CD4-positive, CD25-positive, alpha-beta regulatory T cell (primary cell): ENCODE data around the gene CDH12. TPM values are rescaled to one million over a fixed set of nuclear protein-coding genes. Genes with fewer than 3 reads are reported as not detected.

Experiments
- ATAC-seq, 2 donors: fragments of 150-1000 bp; cut with Tn5 transposase; one replicate each; pipeline ENCODE4 v1.10.0; 2021; ENCODE audit warnings: low read depth in 2 of 2, moderate number of reproducible peaks in 2 of 2, moderate library complexity in 1 of 2
- DNase-seq, 3 donors: peaks; one replicate each; pipeline versions ENCODE4 v3.0.0 to v3.0.0-alpha.2; 2012 to 2022; ENCODE audit warnings: mixed read lengths in 1 of 3
- H3K27ac ChIP-seq: one replicate; pipeline ENCODE4 v1.7.0; 2013; ENCODE audit warnings: mild to moderate bottlenecking, low read length; ENCODE audit not compliant: insufficient read depth, poor library complexity, severe bottlenecking
- H3K27me3 ChIP-seq: one replicate; pipeline ENCODE4 v1.7.0; 2013; ENCODE audit warnings: low read length; ENCODE audit not compliant: control insufficient read depth, insufficient read depth
- H3K36me3 ChIP-seq: one replicate; pipeline ENCODE4 v1.7.0; 2013; ENCODE audit warnings: mild to moderate bottlenecking, low read length, moderate library complexity; ENCODE audit not compliant: control insufficient read depth, insufficient read depth
- H3K4me1 ChIP-seq: 2 replicates; pipeline ENCODE4 v1.7.0; 2013; ENCODE audit warnings: mild to moderate bottlenecking, low read length; ENCODE audit not compliant: insufficient read depth, control insufficient read depth, poor library complexity, severe bottlenecking
- H3K4me3 ChIP-seq: one replicate; pipeline ENCODE4 v1.7.0; 2013; ENCODE audit warnings: low read depth, mild to moderate bottlenecking, low read length, moderate library complexity
- H3K9me3 ChIP-seq, 2 experiments: 1 replicate in 1 of 2; 2 replicates in 1 of 2; pipeline ENCODE4 v1.7.0; 2013; ENCODE audit warnings: low read length in 2 of 2, mild to moderate bottlenecking in 1 of 2, moderate library complexity in 1 of 2; ENCODE audit not compliant: control insufficient read depth in 2 of 2
- H3K27ac Mint-ChIP-seq, 3 donors: one replicate each; pipeline ENCODE4 v1.8.0; 2020 to 2022; ENCODE audit warnings: mild to moderate bottlenecking in 3 of 3, mixed read lengths in 3 of 3, moderate library complexity in 2 of 3
- H3K27me3 Mint-ChIP-seq: one replicate; pipeline ENCODE4 v1.8.0; 2022; ENCODE audit warnings: mild to moderate bottlenecking, mixed read lengths
- H3K36me3 Mint-ChIP-seq: one replicate; pipeline ENCODE4 v1.8.0; 2020; ENCODE audit warnings: mixed read lengths
- H3K4me1 Mint-ChIP-seq, 4 donors: one replicate each; pipeline ENCODE4 v1.8.0; 2020 to 2022; ENCODE audit warnings: mixed read lengths in 4 of 4, mild to moderate bottlenecking in 1 of 4
- H3K4me3 Mint-ChIP-seq, 4 donors: one replicate each; pipeline ENCODE4 v1.8.0; 2020 to 2022; ENCODE audit warnings: mild to moderate bottlenecking in 4 of 4, mixed read lengths in 4 of 4, moderate library complexity in 3 of 4
- H3K9me3 Mint-ChIP-seq, 7 donors: one replicate each; pipeline ENCODE4 v1.8.0; 2020 to 2022; ENCODE audit warnings: mixed read lengths in 7 of 7, mild to moderate bottlenecking in 3 of 7, moderate library complexity in 2 of 7
- polyA plus RNA-seq, 4 donors: library from polyadenylated mRNA; unstranded; fragments of 300-500 nt; fragmentation: Illumina TruSeq; gene quantifications; one replicate each; pipeline ENCODE4 v1.2.3, GENCODE V29; 2021
- total RNA-seq: library from RNA; stranded (reverse); gene quantifications from one replicate; pipeline ENCODE4 v1.2.3, GENCODE V29; 2022

Gene CDH12
- total and polyA plus RNA-seq, 5 donors from 2014 or later = not detected

DNA sequence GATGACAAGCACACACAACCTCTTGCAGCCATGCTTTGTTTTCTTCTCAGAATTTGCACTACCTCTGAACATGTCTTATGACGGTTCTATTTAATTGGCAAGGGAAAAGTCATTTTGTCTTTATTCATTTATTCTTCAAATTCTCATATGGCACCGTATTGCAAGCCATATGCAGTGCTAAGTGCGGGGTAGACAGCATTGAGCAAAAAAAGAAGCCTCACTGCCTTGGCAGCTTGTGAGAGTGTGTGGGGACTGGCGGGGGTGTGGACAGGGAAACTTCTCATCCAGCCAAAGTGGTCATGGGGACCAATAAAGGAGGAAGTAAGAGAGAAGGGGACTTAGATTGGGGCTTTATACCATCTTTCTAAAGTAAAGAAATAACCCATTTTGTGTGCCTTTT, 160.0 kb downstream of the CDH12 start:
- H3K27me3 Mint-ChIP-seq = no peaks in the 10 kb centered on the region
- DNase-seq (no peak), ATAC-seq (no peak)
- no peak overlapping the region for H3K27ac Mint-ChIP-seq
- Histone ChIP-seq H3K4me3 (no peak overlapping the region), H3K27ac (no peak overlapping the region), H3K4me1 (no peaks in the 10 kb centered on the region), H3K36me3 (no peaks in the 10 kb centered on the region), H3K27me3 (no peaks in the 10 kb centered on the region), H3K9me3 (peaks cover 0 to 3% of the 10 kb centered on the region in 2 experiments)
- peaks cover 1 to 16% (median 3%) of the 10 kb centered on the region in 7 donors for H3K9me3 Mint-ChIP-seq
- no peaks in the 10 kb centered on the region for H3K4me1 Mint-ChIP-seq
- H3K36me3 Mint-ChIP-seq = no peaks in the 10 kb centered on the region
- no peak overlapping the region for H3K4me3 Mint-ChIP-seq

DNA sequence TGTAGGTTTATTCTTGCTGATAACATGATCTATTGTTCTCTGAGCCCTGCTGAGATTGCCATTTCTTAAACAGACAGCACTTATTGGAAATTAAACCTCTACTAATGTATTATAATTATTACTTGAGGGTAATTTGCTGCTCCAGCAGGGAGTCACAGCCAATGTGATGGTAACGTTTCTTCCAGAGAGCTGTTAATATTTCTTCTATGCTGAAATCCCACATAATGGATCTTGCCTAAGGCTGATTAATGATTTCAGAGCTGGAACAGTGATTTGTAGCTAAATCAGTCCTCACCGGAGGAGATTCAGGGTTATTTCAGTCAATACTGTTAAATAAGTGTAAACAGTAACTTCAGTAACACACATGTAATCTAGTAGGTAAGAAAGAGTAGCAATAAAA, 170.1 kb downstream of the CDH12 start:
- Histone ChIP-seq H3K27ac (no peak overlapping the region), H3K4me1 (no peaks in the 10 kb centered on the region), H3K9me3 (peaks cover 0 to 4% of the 10 kb centered on the region in 2 experiments), H3K36me3 (no peaks in the 10 kb centered on the region), H3K27me3 (no peaks in the 10 kb centered on the region), H3K4me3 (no peak overlapping the region)
- ATAC-seq = no peak
- H3K27me3 Mint-ChIP-seq = no peaks in the 10 kb centered on the region
- H3K4me3 Mint-ChIP-seq = no peak overlapping the region
- no peaks in the 10 kb centered on the region for H3K36me3 Mint-ChIP-seq
- DNase-seq = no peak
- no peak overlapping the region for H3K27ac Mint-ChIP-seq
- H3K9me3 Mint-ChIP-seq = peaks cover 2 to 15% (median 5%) of the 10 kb centered on the region in 7 donors
- no peaks in the 10 kb centered on the region for H3K4me1 Mint-ChIP-seq

DNA sequence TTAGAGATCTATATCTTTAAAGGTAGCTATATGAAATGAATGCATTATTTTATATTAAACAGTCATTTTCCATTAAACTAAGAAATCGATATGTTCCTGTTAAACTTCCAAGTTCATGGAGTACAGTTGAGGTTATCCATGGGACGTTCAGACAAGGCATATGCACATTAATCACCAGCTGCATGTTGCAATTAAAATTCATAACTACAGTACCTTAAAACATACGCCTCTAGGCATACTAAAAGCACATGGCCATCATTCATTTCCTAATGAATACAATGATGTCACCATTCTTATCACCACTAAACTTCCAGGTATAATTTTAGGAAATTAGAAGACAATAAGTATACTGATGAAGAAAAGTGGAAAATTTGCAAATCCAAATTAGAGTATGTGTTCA, 174.3 kb downstream of the CDH12 start:
- H3K9me3 Mint-ChIP-seq = peaks cover 0 to 24% (median 6%) of the 10 kb centered on the region in 7 donors
- ATAC-seq (no peak), DNase-seq (no peak)
- Histone ChIP-seq H3K4me3 (no peak overlapping the region), H3K27me3 (no peaks in the 10 kb centered on the region), H3K36me3 (no peaks in the 10 kb centered on the region), H3K9me3 (peaks cover 2 to 3% of the 10 kb centered on the region in 2 experiments), H3K4me1 (no peaks in the 10 kb centered on the region), H3K27ac (no peak overlapping the region)
- no peak overlapping the region for H3K27ac Mint-ChIP-seq
- H3K4me3 Mint-ChIP-seq = no peak overlapping the region
- H3K4me1 Mint-ChIP-seq = no peaks in the 10 kb centered on the region
- H3K36me3 Mint-ChIP-seq = no peaks in the 10 kb centered on the region
- H3K27me3 Mint-ChIP-seq = no peaks in the 10 kb centered on the region

DNA sequence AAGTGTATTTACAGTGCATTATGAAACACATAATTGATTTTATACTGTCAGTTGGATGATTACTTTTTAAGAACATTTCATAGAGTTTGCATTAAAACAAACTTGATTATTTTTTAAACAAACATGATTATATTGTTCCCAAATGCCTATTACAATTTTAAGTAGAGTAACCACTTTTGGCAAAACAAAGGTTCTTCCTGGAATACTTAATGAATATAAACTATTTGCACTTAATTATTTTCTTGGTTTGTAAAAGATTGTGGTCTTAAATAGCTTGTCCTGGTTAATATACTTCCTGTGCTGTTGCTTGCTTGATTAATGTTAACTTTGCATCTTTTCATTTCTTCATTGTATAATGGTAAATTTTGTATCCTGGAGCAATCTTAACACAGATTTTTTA, 180.0 kb downstream of the CDH12 start:
- H3K36me3 ChIP-seq = no peaks in the 10 kb centered on the region
- no peaks in the 10 kb centered on the region for H3K4me1 ChIP-seq
- H3K27ac ChIP-seq = no peak overlapping the region
- Mint-ChIP-seq H3K27ac (no peak overlapping the region), H3K36me3 (no peaks in the 10 kb centered on the region), H3K9me3 (peaks cover 0 to 28% (median 9%) of the 10 kb centered on the region in 7 donors), H3K4me3 (no peak overlapping the region), H3K27me3 (no peaks in the 10 kb centered on the region), H3K4me1 (no peaks in the 10 kb centered on the region)
- H3K4me3 ChIP-seq = no peak overlapping the region
- H3K9me3 ChIP-seq = peaks cover 2 to 3% of the 10 kb centered on the region in 2 experiments
- no peak for DNase-seq
- ATAC-seq = no peak
- no peaks in the 10 kb centered on the region for H3K27me3 ChIP-seq

DNA sequence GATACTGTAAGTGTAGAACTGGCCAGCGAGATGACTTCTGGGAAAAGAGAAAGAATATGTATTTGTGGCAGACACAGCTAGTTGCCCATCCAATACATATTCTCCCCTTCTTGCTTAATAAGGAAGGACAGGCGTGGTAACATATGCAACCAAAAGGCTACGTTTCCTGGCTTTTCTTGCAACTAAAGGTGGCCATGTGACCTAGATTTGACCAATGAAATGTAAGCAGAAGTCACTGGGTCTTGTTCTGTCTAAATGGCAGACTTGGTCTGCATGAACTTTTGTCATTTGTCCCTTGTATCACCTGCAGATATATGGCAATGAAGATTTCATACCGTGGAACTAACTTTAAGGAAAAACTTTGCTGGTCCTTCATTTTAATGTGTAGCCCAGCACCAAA, 183.8 kb downstream of the CDH12 start:
- Mint-ChIP-seq H3K4me3 (no peak overlapping the region), H3K9me3 (peaks cover 1 to 26% (median 10%) of the 10 kb centered on the region in 7 donors), H3K27ac (no peak overlapping the region), H3K36me3 (no peaks in the 10 kb centered on the region), H3K27me3 (no peaks in the 10 kb centered on the region), H3K4me1 (no peaks in the 10 kb centered on the region)
- no peaks in the 10 kb centered on the region for H3K9me3 ChIP-seq
- H3K27me3 ChIP-seq = no peaks in the 10 kb centered on the region
- H3K4me1 ChIP-seq = no peaks in the 10 kb centered on the region
- no peak overlapping the region for H3K4me3 ChIP-seq
- DNase-seq (no peak), ATAC-seq (no peak)
- no peak overlapping the region for H3K27ac ChIP-seq
- no peaks in the 10 kb centered on the region for H3K36me3 ChIP-seq

DNA sequence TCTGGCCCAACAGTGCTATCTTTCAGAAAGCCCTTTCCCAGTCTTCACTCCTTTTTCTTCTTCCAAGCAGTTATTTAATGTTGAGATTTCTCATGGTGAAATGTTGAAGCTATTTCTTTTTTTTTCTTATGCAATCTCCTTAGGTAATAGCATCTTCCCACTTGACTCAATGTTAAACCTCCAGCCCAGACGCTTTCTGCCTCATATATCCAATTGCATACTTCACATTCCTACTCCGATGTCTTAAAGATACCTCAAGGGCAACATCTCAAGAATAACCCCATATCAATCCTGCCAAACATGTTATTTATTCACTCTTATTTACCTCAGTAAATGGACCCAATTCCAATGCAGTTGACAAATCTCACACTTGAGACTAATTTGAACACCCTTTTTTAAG, 187.3 kb downstream of the CDH12 start:
- H3K27ac Mint-ChIP-seq = no peak overlapping the region
- ATAC-seq = no peak
- H3K36me3 ChIP-seq = no peaks in the 10 kb centered on the region

DNA sequence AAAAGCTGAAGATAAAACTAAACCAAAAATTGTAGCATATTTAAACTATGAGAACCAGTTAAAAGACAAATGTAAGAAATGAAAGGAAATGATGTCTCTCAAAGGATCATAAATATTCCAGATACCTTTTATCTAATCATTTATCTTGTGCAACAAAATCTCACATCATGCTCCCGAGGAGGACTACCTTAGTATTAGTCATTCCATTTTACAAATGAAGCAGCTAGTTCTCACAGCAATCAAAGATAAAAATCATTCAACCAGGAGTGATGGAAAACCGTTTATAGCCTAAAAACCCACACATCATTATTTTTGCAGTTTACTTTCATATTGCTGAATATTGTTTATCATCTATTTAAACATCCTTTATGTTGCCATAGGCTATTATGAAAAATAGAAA, 190.0 kb downstream of the CDH12 start:
- no peak overlapping the region for H3K27ac Mint-ChIP-seq
- H3K9me3 ChIP-seq = no peaks in the 10 kb centered on the region
- H3K36me3 ChIP-seq = no peaks in the 10 kb centered on the region
- no peaks in the 10 kb centered on the region for H3K36me3 Mint-ChIP-seq
- no peaks in the 10 kb centered on the region for H3K27me3 Mint-ChIP-seq
- H3K27me3 ChIP-seq = no peaks in the 10 kb centered on the region
- H3K4me3 ChIP-seq = no peak overlapping the region
- DNase-seq = no peak
- no peak overlapping the region for H3K27ac ChIP-seq
- no peak overlapping the region for H3K4me3 Mint-ChIP-seq
- peaks cover 0 to 22% (median 4%) of the 10 kb centered on the region in 7 donors for H3K9me3 Mint-ChIP-seq
- no peaks in the 10 kb centered on the region for H3K4me1 Mint-ChIP-seq
- no peaks in the 10 kb centered on the region for H3K4me1 ChIP-seq
- ATAC-seq = no peak

More for the DNA sequence above, 187.3 kb downstream of the CDH12 start:
- Mint-ChIP-seq H3K9me3 (peaks cover 2 to 25% (median 6%) of the 10 kb centered on the region in 7 donors), H3K4me3 (no peak overlapping the region), H3K36me3 (no peaks in the 10 kb centered on the region), H3K27me3 (no peaks in the 10 kb centered on the region), H3K4me1 (no peaks in the 10 kb centered on the region)
- H3K4me1 ChIP-seq = no peaks in the 10 kb centered on the region
- H3K4me3 ChIP-seq = no peak overlapping the region
- no peaks in the 10 kb centered on the region for H3K27me3 ChIP-seq
- no peak for DNase-seq
- H3K9me3 ChIP-seq = no peaks in the 10 kb centered on the region
- H3K27ac ChIP-seq = no peak overlapping the region

DNA sequence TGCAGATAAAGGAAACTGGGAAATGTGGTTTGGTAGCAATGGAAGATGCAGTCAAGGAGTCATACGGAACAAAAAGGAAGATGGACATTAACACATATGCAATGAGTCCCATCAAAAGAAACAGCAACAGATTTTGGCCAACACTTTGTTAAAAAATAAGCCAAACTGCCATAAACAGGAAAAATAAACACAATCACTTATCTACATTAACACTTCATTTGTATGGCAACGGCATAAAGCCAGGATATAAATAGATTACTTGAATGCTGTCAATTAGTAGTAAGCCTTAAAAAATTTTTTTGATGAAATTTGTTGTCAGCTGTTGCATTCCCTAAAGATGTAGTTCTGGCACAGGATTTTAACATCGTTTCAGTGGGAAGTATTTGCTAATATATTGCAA, 190.8 kb downstream of the CDH12 start:
- H3K36me3 Mint-ChIP-seq = no peaks in the 10 kb centered on the region
- no peaks in the 10 kb centered on the region for H3K27me3 Mint-ChIP-seq
- peaks cover 0 to 22% (median 4%) of the 10 kb centered on the region in 7 donors for H3K9me3 Mint-ChIP-seq
- no peak overlapping the region for H3K27ac Mint-ChIP-seq
- ATAC-seq = no peak
- Histone ChIP-seq H3K27ac (no peak overlapping the region), H3K4me3 (no peak overlapping the region), H3K4me1 (no peaks in the 10 kb centered on the region), H3K27me3 (no peaks in the 10 kb centered on the region), H3K36me3 (no peaks in the 10 kb centered on the region), H3K9me3 (no peaks in the 10 kb centered on the region)
- H3K4me1 Mint-ChIP-seq = no peaks in the 10 kb centered on the region
- DNase-seq = no peak
- no peak overlapping the region for H3K4me3 Mint-ChIP-seq
